Measurements from ENCODE around the gene NOL12. TPM values are rescaled to one million over a fixed set of nuclear protein-coding genes. Genes with fewer than 3 reads are reported as not detected.

Gene NOL12
- total RNA-seq, 1 experiment from 2014 or later = 44.3 TPM

DNA sequence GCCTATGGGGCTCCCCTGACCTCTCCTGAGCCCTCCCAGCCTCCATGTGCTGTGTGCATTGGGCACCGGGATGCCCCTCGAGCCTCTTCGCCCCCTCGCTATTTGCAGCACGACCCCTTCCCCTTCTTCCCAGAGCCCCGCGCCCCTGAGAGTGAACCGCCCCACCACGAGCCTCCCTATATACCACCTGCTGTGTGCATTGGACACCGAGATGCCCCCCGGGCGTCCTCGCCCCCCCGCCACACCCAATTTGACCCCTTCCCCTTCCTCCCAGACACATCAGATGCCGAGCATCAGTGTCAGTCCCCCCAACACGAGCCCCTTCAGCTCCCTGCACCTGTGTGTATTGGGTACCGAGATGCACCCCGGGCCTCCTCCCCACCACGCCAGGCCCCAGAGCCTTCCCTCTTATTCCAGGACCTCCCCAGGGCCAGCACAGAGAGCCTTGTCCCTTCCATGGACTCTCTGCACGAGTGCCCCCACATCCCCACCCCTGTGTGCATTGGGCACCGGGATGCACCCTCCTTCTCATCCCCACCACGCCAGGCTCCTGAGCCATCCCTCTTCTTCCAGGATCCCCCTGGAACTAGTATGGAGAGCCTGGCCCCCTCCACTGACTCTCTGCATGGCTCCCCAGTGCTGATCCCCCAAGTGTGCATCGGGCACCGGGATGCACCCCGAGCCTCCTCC lies 39.6 kb downstream of the NOL12 start:
- ChIA-PET POLR2A (ENCODE audit: unreplicated experiment) (no interaction called here), CTCF (no interaction called here)
- no peak for TF ChIP-seq EZH2 (IDR thresholded peaks at IDR 0.05; ENCODE audit: low read depth)
- TF ChIP-seq, protein P1, sequence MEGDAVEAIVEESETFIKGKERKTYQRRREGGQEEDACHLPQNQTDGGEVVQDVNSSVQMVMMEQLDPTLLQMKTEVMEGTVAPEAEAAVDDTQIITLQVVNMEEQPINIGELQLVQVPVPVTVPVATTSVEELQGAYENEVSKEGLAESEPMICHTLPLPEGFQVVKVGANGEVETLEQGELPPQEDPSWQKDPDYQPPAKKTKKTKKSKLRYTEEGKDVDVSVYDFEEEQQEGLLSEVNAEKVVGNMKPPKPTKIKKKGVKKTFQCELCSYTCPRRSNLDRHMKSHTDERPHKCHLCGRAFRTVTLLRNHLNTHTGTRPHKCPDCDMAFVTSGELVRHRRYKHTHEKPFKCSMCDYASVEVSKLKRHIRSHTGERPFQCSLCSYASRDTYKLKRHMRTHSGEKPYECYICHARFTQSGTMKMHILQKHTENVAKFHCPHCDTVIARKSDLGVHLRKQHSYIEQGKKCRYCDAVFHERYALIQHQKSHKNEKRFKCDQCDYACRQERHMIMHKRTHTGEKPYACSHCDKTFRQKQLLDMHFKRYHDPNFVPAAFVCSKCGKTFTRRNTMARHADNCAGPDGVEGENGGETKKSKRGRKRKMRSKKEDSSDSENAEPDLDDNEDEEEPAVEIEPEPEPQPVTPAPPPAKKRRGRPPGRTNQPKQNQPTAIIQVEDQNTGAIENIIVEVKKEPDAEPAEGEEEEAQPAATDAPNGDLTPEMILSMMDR (conservative IDR thresholded peaks at IDR 0.05) = no peak
- Histone ChIP-seq H3K27me3 (ENCODE audit: insufficient read depth, low read depth) (no peaks in the 10 kb centered on the region), H3K9me2 (ENCODE audit: insufficient read depth) (no peaks in the 10 kb centered on the region), H4K20me1 (ENCODE audit: insufficient read depth) (no peaks in the 10 kb centered on the region), H3K4me3 (no peak overlapping the region), H3K36me3 (ENCODE audit: low read depth) (no peaks in the 10 kb centered on the region), H3K79me2 (ENCODE audit: low read depth) (no peaks in the 10 kb centered on the region), H3K9me3 (ENCODE audit: insufficient read depth, low read depth) (no peaks in the 10 kb centered on the region), H3K4me1 (replicated peaks; ENCODE audit: insufficient read depth) (peaks cover 12% of the 10 kb centered on the region; the same call in 1 of the 2 replicates), H3F3A (ENCODE audit: insufficient read depth, low read depth) (peaks cover 14% of the 10 kb centered on the region; the same call in 1 of the 2 replicates), H3K4me2 (no peak overlapping the region), H3K27ac (no peak overlapping the region), H2AFZ (no peak overlapping the region)
- DNase-seq = no peak
- no TSS peak for BruUV-seq (replicated peaks)
- intact Hi-C loops (cut with micrococcal nuclease; ENCODE audit: unreplicated experiment) = no loop called here

DNA sequence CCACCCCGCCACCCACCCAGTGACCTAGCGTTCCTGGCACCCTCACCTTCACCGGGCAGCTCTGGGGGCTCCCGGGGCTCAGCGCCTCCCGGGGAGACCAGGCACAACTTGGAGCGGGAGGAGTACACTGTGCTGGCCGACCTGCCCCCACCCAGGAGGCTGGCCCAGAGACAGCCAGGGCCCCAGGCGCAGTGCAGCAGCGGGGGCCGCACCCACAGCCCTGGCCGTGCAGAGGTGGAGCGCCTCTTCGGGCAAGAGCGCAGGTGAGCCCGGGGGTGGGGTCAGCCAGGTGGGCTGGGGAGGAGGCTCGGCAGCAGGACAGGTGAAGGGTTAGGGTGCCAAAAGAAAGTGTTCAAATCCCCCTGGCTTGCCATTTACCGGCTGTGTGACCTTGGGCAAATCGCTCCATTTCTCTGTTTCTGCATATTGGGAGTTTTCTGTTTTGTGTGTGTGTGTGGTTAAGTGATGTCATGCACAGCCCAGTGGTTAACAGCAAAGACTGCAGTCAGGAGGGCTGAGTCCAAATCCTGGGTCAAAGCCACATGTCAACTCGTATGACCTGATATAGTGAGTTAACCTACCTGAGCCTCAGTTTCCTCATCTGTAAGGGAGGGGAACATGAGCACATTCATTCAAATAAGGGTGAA lies 40.2 kb downstream of the NOL12 start:
- H3K4me3 ChIP-seq = no peak overlapping the region
- no peak overlapping the region for H2AFZ ChIP-seq
- H3K9me2 ChIP-seq (ENCODE audit: insufficient read depth) = no peaks in the 10 kb centered on the region
- no peak overlapping the region for H3K4me2 ChIP-seq
- DNase-seq = no peak
- H3K27ac ChIP-seq = no peak overlapping the region
- H3K27me3 ChIP-seq (ENCODE audit: insufficient read depth, low read depth) = no peaks in the 10 kb centered on the region
- no TSS peak for BruUV-seq (replicated peaks)
- no peaks in the 10 kb centered on the region for H4K20me1 ChIP-seq (ENCODE audit: insufficient read depth)
- ChIA-PET CTCF (no interaction called here), POLR2A (ENCODE audit: unreplicated experiment) (no interaction called here)
- H3F3A ChIP-seq (ENCODE audit: insufficient read depth, low read depth) = peaks cover 11% of the 10 kb centered on the region; the same call in 1 of the 2 replicates
- no peaks in the 10 kb centered on the region for H3K36me3 ChIP-seq (ENCODE audit: low read depth)
- peaks cover 12% of the 10 kb centered on the region; the same call in 1 of the 2 replicates for H3K4me1 ChIP-seq (replicated peaks; ENCODE audit: insufficient read depth)
- no peaks in the 10 kb centered on the region for H3K9me3 ChIP-seq (ENCODE audit: insufficient read depth, low read depth)
- no peaks in the 10 kb centered on the region for H3K79me2 ChIP-seq (ENCODE audit: low read depth)
- TF ChIP-seq, protein P1 (conservative IDR thresholded peaks at IDR 0.05) = no peak; the same call in 1 of the 2 replicates
- TF ChIP-seq EZH2 (IDR thresholded peaks at IDR 0.05; ENCODE audit: low read depth) = no peak
- intact Hi-C loops (cut with micrococcal nuclease; ENCODE audit: unreplicated experiment) = no loop called here

DNA sequence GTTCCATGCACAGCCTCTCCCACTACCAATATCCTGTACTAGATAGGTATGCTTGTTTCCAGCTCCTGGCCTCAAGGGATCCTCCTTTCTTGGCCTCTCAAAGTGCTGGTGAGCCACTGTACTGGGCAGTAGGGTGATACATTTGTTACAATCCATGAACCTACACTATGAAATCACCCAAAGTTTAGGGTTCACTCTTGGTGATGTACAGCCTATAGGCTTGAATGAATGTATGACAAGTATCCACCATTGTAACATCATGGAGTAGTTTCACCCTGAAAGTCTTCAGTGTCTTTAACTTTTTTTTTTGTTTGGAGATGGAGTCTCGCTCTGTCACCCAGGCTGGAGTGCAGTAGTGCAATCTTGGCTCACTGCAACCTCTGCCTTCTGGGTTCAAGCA lies 42.5 kb downstream of the NOL12 start:
- no peak overlapping the region for H3K4me3 ChIP-seq
- H3F3A ChIP-seq (ENCODE audit: insufficient read depth, low read depth) = peaks cover 18% of the 10 kb centered on the region
- intact Hi-C loops (cut with micrococcal nuclease; ENCODE audit: unreplicated experiment) = no loop called here
- H3K27me3 ChIP-seq (ENCODE audit: insufficient read depth, low read depth) = no peaks in the 10 kb centered on the region
- no TSS peak for BruUV-seq (replicated peaks)
- H3K9me2 ChIP-seq (ENCODE audit: insufficient read depth) = no peaks in the 10 kb centered on the region
- CTCF ChIA-PET = interaction anchor here (0.5 to 0.7 kb wide), 3 partner anchors 9 to 190 kb away, joined by 3 to 5 read pairs (median 3); no protein-coding TSS in a partner anchor
- no peaks in the 10 kb centered on the region for H3K9me3 ChIP-seq (ENCODE audit: insufficient read depth, low read depth)
- TF ChIP-seq EZH2 (IDR thresholded peaks at IDR 0.05; ENCODE audit: low read depth) = no peak
- TF ChIP-seq, protein P1 (conservative IDR thresholded peaks at IDR 0.05) = no peak
- H3K27ac ChIP-seq = no peak overlapping the region
- no peaks in the 10 kb centered on the region for H4K20me1 ChIP-seq (ENCODE audit: insufficient read depth)
- no peak for DNase-seq
- no peaks in the 10 kb centered on the region for H3K79me2 ChIP-seq (ENCODE audit: low read depth)
- H3K4me2 ChIP-seq = no peak overlapping the region
- POLR2A ChIA-PET (ENCODE audit: unreplicated experiment) = no interaction called here
- H3K36me3 ChIP-seq (ENCODE audit: low read depth) = no peaks in the 10 kb centered on the region
- H3K4me1 ChIP-seq (replicated peaks; ENCODE audit: insufficient read depth) = peaks cover 12% of the 10 kb centered on the region; the same call in 1 of the 2 replicates
- H2AFZ ChIP-seq = no peak overlapping the region
